HEK293 (cell line): ENCODE measurements around the gene SLC6A6.

Source experiments
- KLF10 ChIP-seq: fragments of 450-650 bp; IDR thresholded peaks from 2 replicates; pipeline ENCODE4 v1.5.1; 2018; ENCODE audit warnings: missing biosample characterization, mild to moderate bottlenecking, missing genetic modification characterization
- MYNN ChIP-seq: fragments of 450-650 bp; formaldehyde crosslinking; IDR thresholded peaks from 2 replicates; pipeline ENCODE4 v1.5.1; 2016; ENCODE audit warnings: missing biosample characterization, missing genetic modification characterization, borderline replicate concordance
- TCF7L2 ChIP-seq: IDR thresholded peaks from 2 replicates; pipeline ENCODE4 v1.6.1; 2011; ENCODE audit warnings: low read depth, mild to moderate bottlenecking, inconsistent platforms, low read length, moderate library complexity, borderline replicate concordance
- ZBTB1 ChIP-seq: fragments of 450-650 bp; formaldehyde crosslinking; IDR thresholded peaks from 2 replicates; pipeline ENCODE4 v1.5.1; 2016; ENCODE audit warnings: missing biosample characterization, missing genetic modification characterization
- ZBTB21 ChIP-seq: fragments of 450-650 bp; formaldehyde crosslinking; IDR thresholded peaks from 2 replicates; pipeline ENCODE4 v1.5.1; 2017; ENCODE audit warnings: missing biosample characterization, missing genetic modification characterization
- ZNF830 ChIP-seq: fragments of 450-650 bp; IDR thresholded peaks from 2 replicates; pipeline ENCODE4 v1.5.0; 2018; ENCODE audit warnings: missing biosample characterization, missing genetic modification characterization, low read depth, mild to moderate bottlenecking, moderate library complexity
- TF ChIP-seq, protein P1 (sequence below): fragments of 450-650 bp; formaldehyde crosslinking; IDR thresholded peaks from 2 replicates; pipeline ENCODE4 v1.5.1; 2016; ENCODE audit warnings: missing biosample characterization, missing genetic modification characterization
- TF ChIP-seq, protein P2 (sequence below): sonication (generic); formaldehyde crosslinking; IDR thresholded peaks from 2 replicates; pipeline ENCODE4 v1.8.1; 2022; ENCODE audit warnings: mild to moderate bottlenecking, moderate library complexity, missing genetic modification reagents

DNA sequence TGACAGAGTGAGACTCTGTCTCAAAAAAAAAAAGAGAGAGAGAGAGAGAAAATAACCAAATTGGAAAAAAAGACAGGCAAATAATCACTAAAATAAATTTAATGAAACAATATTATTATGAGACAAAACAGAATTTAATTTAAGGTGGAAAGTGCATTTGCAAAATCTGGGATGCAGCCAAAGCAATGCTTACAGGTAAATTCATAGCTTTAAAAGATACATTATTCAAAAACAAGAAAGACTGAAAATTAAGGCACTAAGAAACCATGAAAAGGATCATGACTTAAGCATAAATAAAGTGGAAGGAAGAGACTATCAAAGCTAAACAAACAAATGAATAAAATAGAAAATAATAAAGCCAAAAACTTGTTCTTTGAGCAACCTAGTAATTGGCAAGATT, 100.1 kb downstream of the SLC6A6 start:
- TF ChIP-seq KLF10 (tag by site-specific recombination) (no peak), MYNN (tag by site-specific recombination) (no peak), ZBTB1 (tag by site-specific recombination) (no peak), ZBTB21 (tag by site-specific recombination) (no peak), ZNF830 (no peak), TCF7L2 (no peak)
- TF ChIP-seq, protein P1, sequence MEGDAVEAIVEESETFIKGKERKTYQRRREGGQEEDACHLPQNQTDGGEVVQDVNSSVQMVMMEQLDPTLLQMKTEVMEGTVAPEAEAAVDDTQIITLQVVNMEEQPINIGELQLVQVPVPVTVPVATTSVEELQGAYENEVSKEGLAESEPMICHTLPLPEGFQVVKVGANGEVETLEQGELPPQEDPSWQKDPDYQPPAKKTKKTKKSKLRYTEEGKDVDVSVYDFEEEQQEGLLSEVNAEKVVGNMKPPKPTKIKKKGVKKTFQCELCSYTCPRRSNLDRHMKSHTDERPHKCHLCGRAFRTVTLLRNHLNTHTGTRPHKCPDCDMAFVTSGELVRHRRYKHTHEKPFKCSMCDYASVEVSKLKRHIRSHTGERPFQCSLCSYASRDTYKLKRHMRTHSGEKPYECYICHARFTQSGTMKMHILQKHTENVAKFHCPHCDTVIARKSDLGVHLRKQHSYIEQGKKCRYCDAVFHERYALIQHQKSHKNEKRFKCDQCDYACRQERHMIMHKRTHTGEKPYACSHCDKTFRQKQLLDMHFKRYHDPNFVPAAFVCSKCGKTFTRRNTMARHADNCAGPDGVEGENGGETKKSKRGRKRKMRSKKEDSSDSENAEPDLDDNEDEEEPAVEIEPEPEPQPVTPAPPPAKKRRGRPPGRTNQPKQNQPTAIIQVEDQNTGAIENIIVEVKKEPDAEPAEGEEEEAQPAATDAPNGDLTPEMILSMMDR (tag by site-specific recombination) = no peak
- TF ChIP-seq, protein P2, sequence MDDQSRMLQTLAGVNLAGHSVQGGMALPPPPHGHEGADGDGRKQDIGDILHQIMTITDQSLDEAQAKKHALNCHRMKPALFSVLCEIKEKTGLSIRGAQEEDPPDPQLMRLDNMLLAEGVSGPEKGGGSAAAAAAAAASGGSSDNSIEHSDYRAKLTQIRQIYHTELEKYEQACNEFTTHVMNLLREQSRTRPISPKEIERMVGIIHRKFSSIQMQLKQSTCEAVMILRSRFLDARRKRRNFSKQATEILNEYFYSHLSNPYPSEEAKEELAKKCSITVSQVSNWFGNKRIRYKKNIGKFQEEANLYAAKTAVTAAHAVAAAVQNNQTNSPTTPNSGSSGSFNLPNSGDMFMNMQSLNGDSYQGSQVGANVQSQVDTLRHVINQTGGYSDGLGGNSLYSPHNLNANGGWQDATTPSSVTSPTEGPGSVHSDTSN (CRISPR knock-in tag) = no peak
